AG04450 (cell line): Measurements from ENCODE around the gene FYN. TPM values are rescaled to one million over a fixed set of nuclear protein-coding genes. Genes with fewer than 3 reads are reported as not detected.

Experiments
- CTCF ChIA-PET: fragments of 300-600, 350-600 bp; formaldehyde crosslinking; extraction: SDS; loops from one replicate; lab custom pipeline; 2022; ENCODE audit warnings: antibody characterized with exemption, inconsistent platforms; lab: Charles Lee
- POLR2A ChIA-PET: fragments of 350-600 bp; formaldehyde crosslinking; extraction: SDS; loops from one replicate; lab custom pipeline; 2021; ENCODE audit warnings: antibody characterized with exemption, inconsistent platforms; lab: Yijun Ruan, JAX
- DNase-seq: peaks from one replicate; pipeline ENCODE4 v3.0.0-alpha.2; 2011; ENCODE audit warnings: low read depth, low spot score
- H3K27ac ChIP-seq: one replicate; pipeline ENCODE4 v1.5.1; 2012; ENCODE audit warnings: low read depth, low read length, control low read depth
- H3K27me3 ChIP-seq: one replicate; pipeline ENCODE4 v1.6.0; 2012; ENCODE audit warnings: low read length; ENCODE audit not compliant: control insufficient read depth, insufficient read depth
- H3K4me3 ChIP-seq: 2 replicates; pipeline ENCODE4 v1.5.1; 2011; ENCODE audit warnings: mild to moderate bottlenecking, low read depth, low read length, control low read depth
- H3K9me3 ChIP-seq: 2 replicates; pipeline ENCODE4 v1.5.1; 2012; ENCODE audit warnings: low read length; ENCODE audit not compliant: control insufficient read depth, insufficient read depth
- polyA plus RNA-seq: library from polyadenylated mRNA; depleted of rRNA; stranded (reverse); fragments of >200 nt; gene quantifications from 2 replicates; pipeline ENCODE4 v1.2.3, GENCODE V29; 2011; rRNA removed
- TF ChIP-seq, protein P1 (sequence below): IDR thresholded peaks from 2 replicates; pipeline ENCODE4 v1.5.1; 2011; ENCODE audit warnings: low read depth, low read length, control low read depth, inconsistent platforms

FYN gene
- polyA plus RNA-seq, 1 experiment: 29.0 TPM

- POLR2A ChIA-PET: no interaction called here
- Histone ChIP-seq H3K9me3 (peaks cover 9% of the 10 kb centered on the region), H3K27ac (no peak overlapping the region), H3K4me3 (no peak overlapping the region), H3K27me3 (no peaks in the 10 kb centered on the region)
- DNase-seq: no peak
- TF ChIP-seq, protein P1, sequence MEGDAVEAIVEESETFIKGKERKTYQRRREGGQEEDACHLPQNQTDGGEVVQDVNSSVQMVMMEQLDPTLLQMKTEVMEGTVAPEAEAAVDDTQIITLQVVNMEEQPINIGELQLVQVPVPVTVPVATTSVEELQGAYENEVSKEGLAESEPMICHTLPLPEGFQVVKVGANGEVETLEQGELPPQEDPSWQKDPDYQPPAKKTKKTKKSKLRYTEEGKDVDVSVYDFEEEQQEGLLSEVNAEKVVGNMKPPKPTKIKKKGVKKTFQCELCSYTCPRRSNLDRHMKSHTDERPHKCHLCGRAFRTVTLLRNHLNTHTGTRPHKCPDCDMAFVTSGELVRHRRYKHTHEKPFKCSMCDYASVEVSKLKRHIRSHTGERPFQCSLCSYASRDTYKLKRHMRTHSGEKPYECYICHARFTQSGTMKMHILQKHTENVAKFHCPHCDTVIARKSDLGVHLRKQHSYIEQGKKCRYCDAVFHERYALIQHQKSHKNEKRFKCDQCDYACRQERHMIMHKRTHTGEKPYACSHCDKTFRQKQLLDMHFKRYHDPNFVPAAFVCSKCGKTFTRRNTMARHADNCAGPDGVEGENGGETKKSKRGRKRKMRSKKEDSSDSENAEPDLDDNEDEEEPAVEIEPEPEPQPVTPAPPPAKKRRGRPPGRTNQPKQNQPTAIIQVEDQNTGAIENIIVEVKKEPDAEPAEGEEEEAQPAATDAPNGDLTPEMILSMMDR: no peak
- CTCF ChIA-PET: no interaction called here
These were observed 260.9 kb downstream of the FYN start for GRCh38 chr6:111612379-111612778.

DNA sequence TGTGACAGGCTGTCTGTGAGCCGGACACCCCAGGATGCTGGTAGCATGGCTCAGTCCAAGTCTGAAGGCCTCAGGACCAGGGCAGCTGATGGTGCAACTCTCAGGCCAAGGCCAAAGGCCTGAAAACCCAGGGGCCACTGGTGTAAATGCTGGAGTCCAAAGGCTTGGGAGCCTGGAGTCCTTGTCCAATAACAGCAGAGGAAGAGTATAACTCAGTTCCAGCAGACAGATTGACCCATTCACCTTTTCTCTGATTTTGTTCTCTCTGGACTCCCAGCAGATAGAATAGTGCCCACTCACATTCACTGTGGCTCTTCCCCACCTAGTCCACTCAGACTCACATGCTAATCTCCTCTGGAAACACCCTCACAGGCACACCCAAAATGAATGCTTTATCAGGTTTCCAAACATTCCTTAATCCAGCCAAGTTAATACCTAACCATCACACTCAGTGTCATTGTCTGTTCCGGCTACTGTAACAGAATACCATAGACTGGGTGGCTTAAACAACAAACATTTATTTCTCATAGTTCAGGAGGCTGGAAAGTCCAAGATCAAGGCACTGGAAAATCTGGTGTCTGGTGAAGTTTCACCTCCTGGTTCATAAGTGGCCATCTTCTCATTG, 262.6 kb downstream of the FYN start:
- H3K27me3 ChIP-seq: no peaks in the 10 kb centered on the region
- DNase-seq: no peak
- CTCF ChIA-PET: no interaction called here
- H3K9me3 ChIP-seq: peaks cover 9% of the 10 kb centered on the region
- POLR2A ChIA-PET: no interaction called here
- H3K4me3 ChIP-seq: no peak overlapping the region
- TF ChIP-seq, protein P1: no peak
- H3K27ac ChIP-seq: no peak overlapping the region

Other genes starting within 250 kb of the FYN start
- gene CCN6, start 180.7 kb upstream of the FYN start, polyA plus RNA-seq: not detected in 2 replicates
- 14.7 and 24.3 TPM in 2 replicates for gene TUBE1, start 214.0 kb upstream of the FYN start, polyA plus RNA-seq
- 55.0 and 55.9 TPM in 2 replicates for gene FAM229B, start 214.1 kb upstream of the FYN start, polyA plus RNA-seq